OCI-LY7 (cell line): ENCODE measurements around the gene SLC13A3. TPM values are rescaled to one million over a fixed set of nuclear protein-coding genes. Genes with fewer than 3 reads are reported as not detected.

Source experiments
- BruUV-seq: library from RNA; stranded (reverse); fragments of 400-500 nt; replicated peaks from 2 replicates; lab custom pipeline; 2021; lab: Mats Ljungman, UMichigan
- CTCF ChIA-PET: fragments of 300-600 bp; sonication (Branson Sonifier 250); formaldehyde crosslinking; loops from one replicate; lab custom pipeline; 2022; ENCODE audit warnings: antibody characterized with exemption; ENCODE audit not compliant: unreplicated experiment; lab: Charles Lee
- POLR2A ChIA-PET: fragments of 300-600 bp; sonication (Branson Sonifier 250); formaldehyde crosslinking; loops from one replicate; lab custom pipeline; 2022; ENCODE audit warnings: antibody characterized with exemption; lab: Charles Lee
- DNase-seq: peaks from one replicate; pipeline ENCODE4 v3.0.0-alpha.2; 2015; ENCODE audit warnings: low spot score
- H2AFZ ChIP-seq: fragments of 200-600 bp; sonication (generic), shearing (Covaris generic); 2 replicates; pipeline ENCODE4 v1.6.1; 2014; ENCODE audit warnings: mild to moderate bottlenecking, antibody characterized with exemption, low read length, moderate library complexity
- H3K27ac ChIP-seq: fragments of 200-600 bp; sonication (generic); 2 replicates; pipeline ENCODE4 v1.5.1; 2014; ENCODE audit warnings: mixed run types, low read depth, mild to moderate bottlenecking, moderate library complexity, low read length, inconsistent platforms; ENCODE audit not compliant: poor library complexity, severe bottlenecking
- H3K36me3 ChIP-seq: fragments of 200-600 bp; sonication (generic); 2 replicates; pipeline ENCODE4 v1.6.1; 2014; ENCODE audit warnings: mild to moderate bottlenecking, antibody characterized with exemption, low read length, moderate library complexity, mixed read lengths; ENCODE audit not compliant: insufficient read depth
- H3K4me1 ChIP-seq: fragments of 200-600 bp; sonication (generic); 2 replicates; pipeline ENCODE4 v1.5.1; 2014; ENCODE audit warnings: mild to moderate bottlenecking, low read length; ENCODE audit not compliant: insufficient read depth, poor library complexity, severe bottlenecking
- H3K4me2 ChIP-seq: fragments of 200-600 bp; sonication (generic); 2 replicates; pipeline ENCODE4 v1.6.1; 2014; ENCODE audit warnings: mild to moderate bottlenecking, low read length
- H3K4me3 ChIP-seq: fragments of 200-600 bp; sonication (generic); 2 replicates; pipeline ENCODE4 v1.5.1; 2014; ENCODE audit warnings: mild to moderate bottlenecking, low read depth, low read length; ENCODE audit not compliant: poor library complexity, severe bottlenecking
- H3K79me2 ChIP-seq: fragments of 200-600 bp; sonication (generic); 2 replicates; pipeline ENCODE4 v1.6.1; 2016; ENCODE audit warnings: low read depth, mild to moderate bottlenecking, low read length, moderate library complexity, mixed read lengths; ENCODE audit not compliant: insufficient read depth
- H3K9me2 ChIP-seq: fragments of 200-600 bp; sonication (generic); 2 replicates; pipeline ENCODE4 v1.6.1; 2016; ENCODE audit warnings: mild to moderate bottlenecking, low read length, mixed read lengths; ENCODE audit not compliant: insufficient read depth
- H3K9me3 ChIP-seq: fragments of 200-600 bp; sonication (generic); 2 replicates; pipeline ENCODE4 v1.6.1; 2014; ENCODE audit warnings: mild to moderate bottlenecking, mixed run types, low read length, mixed read lengths
- H4K20me1 ChIP-seq: fragments of 200-600 bp; sonication (generic); 2 replicates; pipeline ENCODE4 v1.6.1; 2014; ENCODE audit warnings: mild to moderate bottlenecking, antibody characterized with exemption, low read length, moderate library complexity, mixed read lengths; ENCODE audit not compliant: insufficient read depth
- EZH2phosphoT487 ChIP-seq: fragments of 200-600 bp; sonication (generic); IDR thresholded peaks from 2 replicates; pipeline ENCODE4 v1.6.1; 2018; ENCODE audit warnings: low read depth, borderline replicate concordance, mild to moderate bottlenecking, mixed run types, antibody characterized with exemption, low read length, moderate library complexity, mixed read lengths
- intact Hi-C: fragments of 100-400 bp; cut with micrococcal nuclease; formaldehyde crosslinking; loops from one replicate; pipeline ENCODE4 v1.10.0; 2022; ENCODE audit not compliant: unreplicated experiment
- total RNA-seq, 2 experiments: library from RNA; depleted of rRNA in 1 of 2; stranded (reverse); fragments of >200 nt in 1 of 2; shearing (Covaris generic) in 1 of 2; gene quantifications; 2 replicates each; pipeline ENCODE4 v1.2.3, GENCODE V29; 2014 to 2022
- TF ChIP-seq, protein P1 (sequence below): fragments of 200-600 bp; sonication (generic); conservative IDR thresholded peaks from 2 replicates; pipeline ENCODE4 v1.5.1; 2014; ENCODE audit warnings: mild to moderate bottlenecking, antibody characterized with exemption, low read length, moderate library complexity, mixed read lengths

The SLC13A3 gene
- total RNA-seq, 2 experiments from 2014 or later = not detected

DNA sequence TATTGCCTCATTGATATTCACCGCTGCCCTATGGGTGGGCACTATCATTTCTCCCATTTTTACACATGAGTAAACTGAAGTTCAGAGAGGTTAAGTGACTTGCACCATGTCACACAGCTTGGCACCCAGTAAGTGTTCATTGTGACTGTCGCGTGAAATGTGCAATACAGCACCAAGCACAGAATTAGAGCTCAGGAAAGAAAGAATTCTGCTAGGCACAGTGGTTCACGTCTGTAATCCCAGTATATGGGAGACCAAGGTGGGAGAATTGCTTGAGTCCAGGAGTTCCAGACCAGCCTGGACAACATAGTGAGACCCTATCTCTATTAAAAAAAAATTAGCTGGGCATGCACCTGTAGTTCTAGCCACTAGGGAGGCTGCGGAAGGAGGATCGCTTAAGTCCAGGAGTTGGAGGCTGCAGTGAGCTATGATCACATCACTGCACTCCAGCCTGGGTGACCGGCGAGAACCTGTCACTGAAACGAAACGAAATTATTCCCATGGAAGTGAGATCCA, 626 bp downstream of the SLC13A3 start:
- no peaks in the 10 kb centered on the region for H4K20me1 ChIP-seq
- no peaks in the 10 kb centered on the region for H3K36me3 ChIP-seq
- H3K9me3 ChIP-seq = no peaks in the 10 kb centered on the region
- no peak overlapping the region for H3K4me3 ChIP-seq
- ChIA-PET CTCF (no interaction called here), POLR2A (no interaction called here)
- no peak overlapping the region for H2AFZ ChIP-seq
- no peak overlapping the region for H3K4me2 ChIP-seq
- H3K9me2 ChIP-seq = no peaks in the 10 kb centered on the region
- no peak overlapping the region for H3K27ac ChIP-seq
- no peaks in the 10 kb centered on the region for H3K4me1 ChIP-seq
- DNase-seq = no peak
- no peak for TF ChIP-seq EZH2phosphoT487
- TF ChIP-seq, protein P1, sequence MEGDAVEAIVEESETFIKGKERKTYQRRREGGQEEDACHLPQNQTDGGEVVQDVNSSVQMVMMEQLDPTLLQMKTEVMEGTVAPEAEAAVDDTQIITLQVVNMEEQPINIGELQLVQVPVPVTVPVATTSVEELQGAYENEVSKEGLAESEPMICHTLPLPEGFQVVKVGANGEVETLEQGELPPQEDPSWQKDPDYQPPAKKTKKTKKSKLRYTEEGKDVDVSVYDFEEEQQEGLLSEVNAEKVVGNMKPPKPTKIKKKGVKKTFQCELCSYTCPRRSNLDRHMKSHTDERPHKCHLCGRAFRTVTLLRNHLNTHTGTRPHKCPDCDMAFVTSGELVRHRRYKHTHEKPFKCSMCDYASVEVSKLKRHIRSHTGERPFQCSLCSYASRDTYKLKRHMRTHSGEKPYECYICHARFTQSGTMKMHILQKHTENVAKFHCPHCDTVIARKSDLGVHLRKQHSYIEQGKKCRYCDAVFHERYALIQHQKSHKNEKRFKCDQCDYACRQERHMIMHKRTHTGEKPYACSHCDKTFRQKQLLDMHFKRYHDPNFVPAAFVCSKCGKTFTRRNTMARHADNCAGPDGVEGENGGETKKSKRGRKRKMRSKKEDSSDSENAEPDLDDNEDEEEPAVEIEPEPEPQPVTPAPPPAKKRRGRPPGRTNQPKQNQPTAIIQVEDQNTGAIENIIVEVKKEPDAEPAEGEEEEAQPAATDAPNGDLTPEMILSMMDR = no peak
- BruUV-seq = no TSS peak
- intact Hi-C loops = no loop called here
- no peaks in the 10 kb centered on the region for H3K79me2 ChIP-seq

DNA sequence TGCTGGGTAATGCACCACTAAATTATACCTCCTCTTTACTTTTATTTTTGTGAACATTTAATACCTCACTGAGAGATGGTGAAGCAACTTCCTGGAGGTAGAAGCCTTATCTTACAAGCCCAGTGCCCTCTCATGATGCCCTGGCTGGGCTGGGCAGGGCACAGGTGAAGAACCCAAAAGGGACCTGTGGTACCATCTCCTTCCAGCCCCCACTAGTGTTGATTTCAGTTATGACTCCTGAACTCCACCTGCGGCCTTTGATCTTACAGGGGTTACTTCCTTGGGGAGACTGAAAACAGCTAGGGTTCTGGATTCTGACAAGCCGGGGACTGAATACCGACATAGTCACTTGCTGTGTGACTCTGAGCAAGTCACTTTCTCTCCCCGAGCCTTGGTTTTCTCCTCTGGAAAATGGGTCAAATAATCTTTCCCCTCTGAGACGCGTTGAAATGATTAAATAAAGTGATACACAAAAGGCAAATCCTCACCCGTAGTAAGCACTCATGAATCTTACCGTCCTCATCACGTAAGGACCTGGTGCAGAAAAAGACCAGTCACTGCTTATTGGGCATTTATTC, 1.2 kb downstream of the SLC13A3 start:
- Histone ChIP-seq H3K4me1 (no peaks in the 10 kb centered on the region), H2AFZ (no peak overlapping the region), H3K4me3 (no peak overlapping the region), H3K79me2 (no peaks in the 10 kb centered on the region), H3K4me2 (no peak overlapping the region), H3K9me3 (no peaks in the 10 kb centered on the region), H3K36me3 (no peaks in the 10 kb centered on the region), H4K20me1 (no peaks in the 10 kb centered on the region), H3K9me2 (no peaks in the 10 kb centered on the region), H3K27ac (no peak overlapping the region)
- DNase-seq = no peak
- no peak for TF ChIP-seq EZH2phosphoT487
- TF ChIP-seq, protein P1 = no peak
- intact Hi-C loops = no loop called here
- ChIA-PET POLR2A (no interaction called here), CTCF (no interaction called here)
- no TSS peak for BruUV-seq

- DNase-seq = no peak
- no peaks in the 10 kb centered on the region for H3K79me2 ChIP-seq
- H3K27ac ChIP-seq = no peak overlapping the region
- POLR2A ChIA-PET = interaction anchor here (0.7 kb wide), 1 partner anchor 54 kb away, joined by 3 read pairs; no protein-coding TSS in a partner anchor
- BruUV-seq = no TSS peak
- no peaks in the 10 kb centered on the region for H4K20me1 ChIP-seq
- no peaks in the 10 kb centered on the region for H3K9me2 ChIP-seq
- H3K4me1 ChIP-seq = no peaks in the 10 kb centered on the region
- TF ChIP-seq, protein P1 = no peak
- TF ChIP-seq EZH2phosphoT487 = no peak
- no peaks in the 10 kb centered on the region for H3K36me3 ChIP-seq
- H2AFZ ChIP-seq = no peak overlapping the region
- no peaks in the 10 kb centered on the region for H3K9me3 ChIP-seq
- H3K4me2 ChIP-seq = no peak overlapping the region
- intact Hi-C loops = no loop called here
- CTCF ChIA-PET = no interaction called here
- H3K4me3 ChIP-seq = no peak overlapping the region
Measured at GRCh38 chr20:46649650-46649949, 1.7 kb downstream of the SLC13A3 start.
